CD14-positive monocyte (primary cell): ENCODE measurements around the gene TGFB1I1. TPM values are rescaled to one million over a fixed set of nuclear protein-coding genes. Genes with fewer than 3 reads are reported as not detected.

Source experiments
- DNase-seq, 3 donors: peaks; one replicate each; pipeline ENCODE4 v3.0.0-alpha.2; 2011 to 2022
- H2AFZ ChIP-seq: 2 replicates; pipeline ENCODE4 v1.6.0; 2012; ENCODE audit warnings: mild to moderate bottlenecking, low read depth, low read length, inconsistent platforms; ENCODE audit not compliant: insufficient read depth, poor library complexity, severe bottlenecking
- H3K27ac ChIP-seq, 2 donors: 1 replicate in 1 of 2; 2 replicates in 1 of 2; pipeline ENCODE4 v1.5.1; 2012 to 2013; ENCODE audit warnings: low read length in 2 of 2, control low read depth in 1 of 2, inconsistent platforms in 1 of 2, low read depth in 1 of 2, mild to moderate bottlenecking in 1 of 2
- H3K27me3 ChIP-seq, 2 donors: one replicate each; pipeline versions ENCODE4 v1.6.0 to v1.6.1; 2011 to 2013; ENCODE audit warnings: low read length in 2 of 2; ENCODE audit not compliant: control insufficient read depth in 2 of 2, insufficient read depth in 2 of 2
- H3K36me3 ChIP-seq, 2 donors: replicated peaks in 1 of 2; 1 replicate in 1 of 2; 2 replicates in 1 of 2; pipeline versions ENCODE4 v1.5.1 to v1.6.1; 2012 to 2013; ENCODE audit warnings: low read length in 2 of 2, control low read depth in 1 of 2, inconsistent platforms in 1 of 2, mild to moderate bottlenecking in 1 of 2; ENCODE audit not compliant: insufficient read depth in 2 of 2, control insufficient read depth in 1 of 2
- H3K4me1 ChIP-seq, 2 donors: 1 replicate in 1 of 2; 2 replicates in 1 of 2; pipeline versions ENCODE4 v1.5.1 to v1.6.1; 2012 to 2013; ENCODE audit warnings: low read length in 2 of 2, control low read depth in 1 of 2, inconsistent platforms in 1 of 2, mild to moderate bottlenecking in 1 of 2, moderate library complexity in 1 of 2; ENCODE audit not compliant: insufficient read depth in 2 of 2, control insufficient read depth in 1 of 2
- H3K4me2 ChIP-seq: replicated peaks from 2 replicates; pipeline ENCODE3; 2012; ENCODE audit warnings: low read length, moderate library complexity, mild to moderate bottlenecking; ENCODE audit not compliant: poor library complexity, severe bottlenecking; ENCODE audit errors: extremely low read depth
- H3K4me3 ChIP-seq, 3 experiments: fragments of 200-600 bp in 1 of 3; sonication (generic) in 1 of 3; replicated peaks in 1 of 3; 1 replicate in 2 of 3; 2 replicates in 1 of 3; pipeline ENCODE4 v1.5.1; 2011 to 2013; ENCODE audit warnings: low read length in 3 of 3, mild to moderate bottlenecking in 3 of 3, control low read depth in 2 of 3, low read depth in 2 of 3, inconsistent platforms in 1 of 3, moderate library complexity in 1 of 3
- H3K79me2 ChIP-seq: 2 replicates; pipeline ENCODE4 v1.6.0; 2012; ENCODE audit warnings: mild to moderate bottlenecking, control low read depth, inconsistent platforms, low read length, moderate library complexity; ENCODE audit not compliant: insufficient read depth
- H3K9ac ChIP-seq: 2 replicates; pipeline ENCODE4 v1.6.0; 2017; ENCODE audit warnings: low read length, mild to moderate bottlenecking; ENCODE audit not compliant: insufficient read depth, poor library complexity, severe bottlenecking
- H3K9me3 ChIP-seq, 2 donors: replicated peaks in 1 of 2; 1 replicate in 1 of 2; 2 replicates in 1 of 2; pipeline versions ENCODE4 v1.5.1 to v1.6.1; 2012 to 2013; ENCODE audit warnings: low read length in 2 of 2, control low read depth in 1 of 2; ENCODE audit not compliant: control insufficient read depth in 1 of 2, insufficient read depth in 1 of 2
- H4K20me1 ChIP-seq: 2 replicates; pipeline ENCODE4 v1.6.0; 2012; ENCODE audit warnings: mild to moderate bottlenecking, low read length, control low read depth, moderate library complexity; ENCODE audit not compliant: insufficient read depth
- H3K27ac Mint-ChIP-seq, 7 donors: one replicate each; pipeline ENCODE4 v1.8.0; 2020; ENCODE audit warnings: mild to moderate bottlenecking in 7 of 7, mixed read lengths in 7 of 7, moderate library complexity in 6 of 7, inconsistent platforms in 2 of 7
- H3K27me3 Mint-ChIP-seq, 3 donors: one replicate each; pipeline ENCODE4 v1.8.0; 2021 to 2022; ENCODE audit warnings: low read depth in 3 of 3, mild to moderate bottlenecking in 3 of 3, mixed read lengths in 3 of 3, moderate library complexity in 3 of 3, inconsistent platforms in 1 of 3
- H3K36me3 Mint-ChIP-seq, 2 donors: one replicate each; pipeline ENCODE4 v1.8.0; 2020; ENCODE audit warnings: mixed read lengths in 2 of 2, inconsistent platforms in 1 of 2, mild to moderate bottlenecking in 1 of 2
- H3K4me1 Mint-ChIP-seq: one replicate; pipeline ENCODE4 v1.8.0; 2020; ENCODE audit warnings: mild to moderate bottlenecking, mixed read lengths
- H3K4me3 Mint-ChIP-seq, 2 donors: one replicate each; pipeline ENCODE4 v1.8.0; 2020; ENCODE audit warnings: mild to moderate bottlenecking in 2 of 2, mixed read lengths in 2 of 2, moderate library complexity in 1 of 2
- H3K9me3 Mint-ChIP-seq, 7 donors: one replicate each; pipeline ENCODE4 v1.8.0; 2020 to 2022; ENCODE audit warnings: mixed read lengths in 7 of 7, mild to moderate bottlenecking in 6 of 7, moderate library complexity in 6 of 7, inconsistent platforms in 2 of 7
- WGBS: methylation state at CpG from one replicate; pipeline ENCODE4 v1.1.5; 2013; ENCODE audit warnings: missing lambda C conversion rate; ENCODE audit not compliant: insufficient coverage; 5-methylcytosine and 5-hydroxymethylcytosine counted together
- intact Hi-C, 2 donors: fragments of 100-400 bp; cut with micrococcal nuclease; formaldehyde crosslinking; loops; one replicate each; pipeline versions ENCODE4 v1.15.0 to v1.15.1; 2023
- polyA plus RNA-seq, 3 donors: library from polyadenylated mRNA; depleted of rRNA in 1 of 3; unstranded in 2 of 3; stranded (reverse) in 1 of 3; fragments of 300-500 nt in 2 of 3; fragments of >200 nt in 1 of 3; fragmentation: Illumina TruSeq in 2 of 3; gene quantifications; 1 replicate in 2 of 3; 2 replicates in 1 of 3; pipeline ENCODE4 v1.2.3, GENCODE V29; 2012 to 2021
- TF ChIP-seq, protein P1 (sequence below): fragments of 200-600 bp; IDR thresholded peaks from one replicate; pipeline ENCODE4 v1.8.0; 2022; ENCODE audit warnings: antibody characterized with exemption, mild to moderate bottlenecking

Gene TGFB1I1
- polyA plus RNA-seq, 3 donors, result 0.11 to 0.16 TPM; not detected in 1

DNA sequence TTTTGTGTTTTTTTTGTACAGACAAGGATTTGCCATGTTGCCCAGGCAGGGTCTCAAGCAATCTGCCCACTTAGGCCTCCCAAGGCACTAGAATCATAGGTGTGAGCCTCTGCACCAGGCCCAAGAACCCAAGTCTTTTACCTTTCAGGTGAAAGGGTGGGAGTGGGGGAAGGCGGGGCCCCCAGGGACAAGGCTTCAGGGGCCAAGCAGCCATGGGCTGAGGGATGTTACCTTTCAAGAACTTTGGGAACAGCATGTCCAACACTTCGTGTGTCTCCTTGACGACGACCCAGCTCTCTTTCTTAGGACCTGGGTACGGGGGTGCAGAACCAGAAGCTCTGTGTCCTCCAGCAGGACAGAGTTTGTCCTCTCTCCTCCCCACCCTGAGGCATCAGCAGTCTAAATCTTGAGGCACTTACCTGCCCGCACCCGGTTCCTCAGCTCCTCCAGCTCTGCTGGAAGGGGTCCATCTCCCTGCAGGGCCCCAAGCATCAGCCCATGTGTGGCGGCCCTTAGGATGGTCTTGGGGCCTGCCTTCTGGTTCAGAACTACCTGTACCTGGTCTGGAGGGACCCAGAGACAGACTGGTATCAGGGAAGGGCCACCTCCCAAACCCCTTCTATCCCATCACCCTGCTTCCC is 19.9 kb downstream of the TGFB1I1 start:
- H3K27ac Mint-ChIP-seq, result no peak overlapping the region
- intact Hi-C loops, result no loop called here
- H3K36me3 Mint-ChIP-seq, result peaks cover 51 to 65% of the 10 kb centered on the region in 2 donors
- Histone ChIP-seq H3K79me2 (no peaks in the 10 kb centered on the region), H3K9ac (no peak overlapping the region), H3K4me1 (peaks cover 14 to 17% of the 10 kb centered on the region in 2 donors), H3K9me3 (no peaks in the 10 kb centered on the region), H3K27me3 (peaks cover 0 to 20% of the 10 kb centered on the region in 2 donors), H3K36me3 (peaks cover 31 to 65% of the 10 kb centered on the region in 2 donors), H3K27ac (no peak overlapping the region), H3K4me2 (no peak overlapping the region), H2AFZ (no peak overlapping the region), H3K4me3 (no peak overlapping the region), H4K20me1 (no peaks in the 10 kb centered on the region)
- peaks cover 2 to 22% (median 22%) of the 10 kb centered on the region in 3 donors for H3K27me3 Mint-ChIP-seq
- TF ChIP-seq, protein P1, sequence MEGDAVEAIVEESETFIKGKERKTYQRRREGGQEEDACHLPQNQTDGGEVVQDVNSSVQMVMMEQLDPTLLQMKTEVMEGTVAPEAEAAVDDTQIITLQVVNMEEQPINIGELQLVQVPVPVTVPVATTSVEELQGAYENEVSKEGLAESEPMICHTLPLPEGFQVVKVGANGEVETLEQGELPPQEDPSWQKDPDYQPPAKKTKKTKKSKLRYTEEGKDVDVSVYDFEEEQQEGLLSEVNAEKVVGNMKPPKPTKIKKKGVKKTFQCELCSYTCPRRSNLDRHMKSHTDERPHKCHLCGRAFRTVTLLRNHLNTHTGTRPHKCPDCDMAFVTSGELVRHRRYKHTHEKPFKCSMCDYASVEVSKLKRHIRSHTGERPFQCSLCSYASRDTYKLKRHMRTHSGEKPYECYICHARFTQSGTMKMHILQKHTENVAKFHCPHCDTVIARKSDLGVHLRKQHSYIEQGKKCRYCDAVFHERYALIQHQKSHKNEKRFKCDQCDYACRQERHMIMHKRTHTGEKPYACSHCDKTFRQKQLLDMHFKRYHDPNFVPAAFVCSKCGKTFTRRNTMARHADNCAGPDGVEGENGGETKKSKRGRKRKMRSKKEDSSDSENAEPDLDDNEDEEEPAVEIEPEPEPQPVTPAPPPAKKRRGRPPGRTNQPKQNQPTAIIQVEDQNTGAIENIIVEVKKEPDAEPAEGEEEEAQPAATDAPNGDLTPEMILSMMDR, result no peak
- H3K9me3 Mint-ChIP-seq, result peaks cover 0 to 2% (median 0%) of the 10 kb centered on the region in 7 donors
- DNase-seq, result no peak
- no peak overlapping the region for H3K4me3 Mint-ChIP-seq
- WGBS, result 96% methylated on average over 8 of the region's 8 CpGs
- H3K4me1 Mint-ChIP-seq, result peaks cover 15% of the 10 kb centered on the region

GRCh38 chr16:31493506-31494125 is 21.7 kb downstream of the TGFB1I1 start:
- Histone ChIP-seq H3K27ac (no peak overlapping the region), H3K4me2 (no peak overlapping the region), H3K4me3 (no peak overlapping the region), H3K9me3 (no peaks in the 10 kb centered on the region), H3K4me1 (peaks cover 0 to under 1% of the 10 kb centered on the region in 2 donors), H3K79me2 (no peaks in the 10 kb centered on the region), H3K27me3 (peaks cover 0 to 3% of the 10 kb centered on the region in 2 donors), H3K36me3 (peaks cover 46 to 81% of the 10 kb centered on the region in 2 donors), H3K9ac (no peak overlapping the region), H2AFZ (no peak overlapping the region), H4K20me1 (no peaks in the 10 kb centered on the region)
- peaks cover 66 to 79% of the 10 kb centered on the region in 2 donors for H3K36me3 Mint-ChIP-seq
- peak overlapping the region in 3 of 7 donors; percentile 1 to 78 (median 51) for H3K27ac Mint-ChIP-seq
- H3K9me3 Mint-ChIP-seq, result peaks cover 0 to 2% (median 0%) of the 10 kb centered on the region in 7 donors
- 96% methylated on average over 10 of the region's 18 CpGs for WGBS
- H3K4me1 Mint-ChIP-seq, result peaks cover 2% of the 10 kb centered on the region
- TF ChIP-seq, protein P1, result no peak
- H3K27me3 Mint-ChIP-seq, result peaks cover 0 to 8% (median 7%) of the 10 kb centered on the region in 3 donors
- DNase-seq, result no peak
- intact Hi-C loops, result no loop called here
- H3K4me3 Mint-ChIP-seq, result no peak overlapping the region
